ENCODE measurements around the gene VPS4A.
"Not testable (repeated sequence)": the region's sequence is repeated elsewhere in the genome, so short reads cannot be mapped to it uniquely, and the experiment has no call there.

Gene VPS4A

GRCh38 chr16:69293401-69293800 is 17.7 kb upstream of the VPS4A start:
- H3K4me3 ChIP-seq (ENCODE audit: low read length) = no peak overlapping the region
- TF ChIP-seq CTCF (conservative IDR thresholded peaks at IDR 0.05; ENCODE audit: low read depth, low read length) = no peak
- DNase-seq (ENCODE audit: low read depth) = no peak

GRCh38 chr16:69294051-69294450 is 17.1 kb upstream of the VPS4A start:
- no peak overlapping the region for H3K4me3 ChIP-seq (ENCODE audit: low read length)

GRCh38 chr16:69296771-69297170 is 14.4 kb upstream of the VPS4A start:
- not testable (repeated sequence) for DNase-seq (ENCODE audit: low read depth); H3K4me3 ChIP-seq (ENCODE audit: low read length)

More at GRCh38 chr16:69294051-69294450, 17.1 kb upstream of the VPS4A start:
- DNase-seq (ENCODE audit: low read depth) = no peak
- no peak for TF ChIP-seq CTCF (conservative IDR thresholded peaks at IDR 0.05; ENCODE audit: low read depth, low read length)

- DNase-seq (ENCODE audit: low read depth) = no peak
- no peak for TF ChIP-seq CTCF (conservative IDR thresholded peaks at IDR 0.05; ENCODE audit: low read depth, low read length)
- H3K4me3 ChIP-seq (ENCODE audit: low read length) = no peak overlapping the region
Measured at GRCh38 chr16:69298261-69298660, 12.9 kb upstream of the VPS4A start.

- H3K4me3 ChIP-seq (ENCODE audit: low read length) = no peak overlapping the region
- DNase-seq (ENCODE audit: low read depth) = no peak
- TF ChIP-seq CTCF (conservative IDR thresholded peaks at IDR 0.05; ENCODE audit: low read depth, low read length) = no peak
Measured at GRCh38 chr16:69301187-69301586, 10.0 kb upstream of the VPS4A start.

GRCh38 chr16:69301861-69302260 is 9.3 kb upstream of the VPS4A start:
- TF ChIP-seq CTCF (conservative IDR thresholded peaks at IDR 0.05; ENCODE audit: low read depth, low read length) = no peak
- H3K4me3 ChIP-seq (ENCODE audit: low read length) = no peak overlapping the region
- no peak for DNase-seq (ENCODE audit: low read depth)

- H3K4me3 ChIP-seq (ENCODE audit: low read length) = no peak overlapping the region
- no peak for TF ChIP-seq CTCF (conservative IDR thresholded peaks at IDR 0.05; ENCODE audit: low read depth, low read length)
- DNase-seq (ENCODE audit: low read depth) = no peak
Measured at GRCh38 chr16:69302301-69302700, 8.8 kb upstream of the VPS4A start.

GRCh38 chr16:69306031-69306430 is 5.1 kb upstream of the VPS4A start:
- no peak overlapping the region for H3K4me3 ChIP-seq (ENCODE audit: low read length)
- no peak for TF ChIP-seq CTCF (conservative IDR thresholded peaks at IDR 0.05; ENCODE audit: low read depth, low read length)
- no peak for DNase-seq (ENCODE audit: low read depth)

All from retinal pigment epithelial cell (primary cell).